Stimulated activated CD4-positive, alpha-beta T cell treated with anti-CD3 and anti-CD28 coated beads, Interleukin-1b, Interleukin-23, amount 100 ng/mL, for 1 hour (primary cell): Measurements from ENCODE around the gene PACC1.
A peak's percentile ranks its signal among the peaks of the same experiment; 100 is the strongest.

Experiments
- DNase-seq, 2 donors: peaks; one replicate each; pipeline ENCODE4 v3.0.0-alpha.2; 2020; ENCODE audit warnings: low read depth in 2 of 2

The PACC1 gene

GRCh38 chr1:212437179-212437798, 22.6 kb upstream of the PACC1 start:
- no peak for DNase-seq

- DNase-seq = no peak
Observed at GRCh38 chr1:212434992-212435391, 20.3 kb upstream of the PACC1 start.

- DNase-seq = no peak
Observed at GRCh38 chr1:212433577-212434462, 19.1 kb upstream of the PACC1 start.

GRCh38 chr1:212432661-212433576, 18.2 kb upstream of the PACC1 start, which contains the start of gene NENF:
Gene NENF (plus strand): TSS chr1:212432920. CDS start chr1:212432944, 24 bp downstream.
- DNase-seq = peak; percentile 36 to 56

- no peak for DNase-seq
Observed at GRCh38 chr1:212432272-212432660, 17.6 kb upstream of the PACC1 start.

GRCh38 chr1:212431644-212432043, 17.0 kb upstream of the PACC1 start:
- no peak for DNase-seq

GRCh38 chr1:212430955-212431394, 16.3 kb upstream of the PACC1 start:
- DNase-seq = no peak

- DNase-seq = no peak
Observed at GRCh38 chr1:212430416-212430815, 15.7 kb upstream of the PACC1 start.

GRCh38 chr1:212428496-212428895, 13.8 kb upstream of the PACC1 start:
- no peak for DNase-seq

- no peak for DNase-seq
Observed at GRCh38 chr1:212423879-212424278, 9.2 kb upstream of the PACC1 start.

- no peak for DNase-seq
Observed at GRCh38 chr1:212421165-212421564, 6.5 kb upstream of the PACC1 start.

GRCh38 chr1:212415107-212415841, 588 bp upstream of the PACC1 start:
- no peak for DNase-seq

GRCh38 chr1:212413902-212414327, 771 bp downstream of the PACC1 start:
- DNase-seq = peak in 1 of 2 donors; percentile 11

- DNase-seq = no peak
Observed at GRCh38 chr1:212412374-212412773, 2.3 kb downstream of the PACC1 start.

GRCh38 chr1:212410231-212410820, 4.4 kb downstream of the PACC1 start:
- DNase-seq = no peak

- no peak for DNase-seq
Observed at GRCh38 chr1:212402666-212403321, 11.9 kb downstream of the PACC1 start.

GRCh38 chr1:212401838-212402582, 12.7 kb downstream of the PACC1 start:
- no peak for DNase-seq

- no peak for DNase-seq
Observed at GRCh38 chr1:212401042-212401441, 13.6 kb downstream of the PACC1 start.

- no peak for DNase-seq
Observed at GRCh38 chr1:212397171-212397570, 17.5 kb downstream of the PACC1 start.

GRCh38 chr1:212396638-212397037, 18.0 kb downstream of the PACC1 start:
- no peak for DNase-seq
